Breast epithelium (tissue), 3 donors: Measurements from ENCODE around the gene PADI4.

Source experiments
- POLR2A ChIP-seq: fragments of 450-650 bp; IDR thresholded peaks from one replicate; pipeline ENCODE4 v1.6.1; 2016; ENCODE audit warnings: antibody characterized with exemption, mild to moderate bottlenecking, moderate library complexity
- POLR2AphosphoS5 ChIP-seq, 3 donors: sonication (generic); formaldehyde crosslinking; IDR thresholded peaks; one replicate each; pipeline ENCODE4 v1.6.1; 2017; ENCODE audit warnings: antibody characterized with exemption in 3 of 3
- TF ChIP-seq, protein P1 (sequence below), 3 donors: fragments of 450-650 bp; IDR thresholded peaks; one replicate each; pipeline ENCODE4 v1.5.1; 2016 to 2017; ENCODE audit warnings: antibody characterized with exemption in 3 of 3, mild to moderate bottlenecking in 3 of 3, moderate library complexity in 3 of 3

DNA sequence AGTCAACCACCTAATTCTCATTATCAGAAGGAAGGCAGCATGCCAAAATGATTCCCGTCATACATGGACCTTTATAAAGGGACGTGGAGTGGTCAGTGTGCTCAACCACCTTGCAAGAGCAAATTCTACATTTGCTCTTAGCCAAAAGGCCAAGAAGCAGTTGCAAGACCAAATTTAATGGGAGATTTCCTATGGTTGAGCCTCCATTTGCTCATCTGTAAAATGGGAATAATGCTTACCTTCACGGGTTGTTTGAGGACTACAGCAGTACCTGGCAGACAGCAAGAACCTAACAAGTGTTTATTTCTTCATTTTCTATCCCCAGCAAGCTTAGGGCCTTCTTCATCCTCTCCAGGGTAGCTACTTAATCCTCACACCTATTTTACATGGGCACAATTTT is 17.4 kb upstream of the PADI4 start:
- no peak for TF ChIP-seq POLR2A
- TF ChIP-seq, protein P1, sequence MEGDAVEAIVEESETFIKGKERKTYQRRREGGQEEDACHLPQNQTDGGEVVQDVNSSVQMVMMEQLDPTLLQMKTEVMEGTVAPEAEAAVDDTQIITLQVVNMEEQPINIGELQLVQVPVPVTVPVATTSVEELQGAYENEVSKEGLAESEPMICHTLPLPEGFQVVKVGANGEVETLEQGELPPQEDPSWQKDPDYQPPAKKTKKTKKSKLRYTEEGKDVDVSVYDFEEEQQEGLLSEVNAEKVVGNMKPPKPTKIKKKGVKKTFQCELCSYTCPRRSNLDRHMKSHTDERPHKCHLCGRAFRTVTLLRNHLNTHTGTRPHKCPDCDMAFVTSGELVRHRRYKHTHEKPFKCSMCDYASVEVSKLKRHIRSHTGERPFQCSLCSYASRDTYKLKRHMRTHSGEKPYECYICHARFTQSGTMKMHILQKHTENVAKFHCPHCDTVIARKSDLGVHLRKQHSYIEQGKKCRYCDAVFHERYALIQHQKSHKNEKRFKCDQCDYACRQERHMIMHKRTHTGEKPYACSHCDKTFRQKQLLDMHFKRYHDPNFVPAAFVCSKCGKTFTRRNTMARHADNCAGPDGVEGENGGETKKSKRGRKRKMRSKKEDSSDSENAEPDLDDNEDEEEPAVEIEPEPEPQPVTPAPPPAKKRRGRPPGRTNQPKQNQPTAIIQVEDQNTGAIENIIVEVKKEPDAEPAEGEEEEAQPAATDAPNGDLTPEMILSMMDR (IDR thresholded peaks at IDR 0.05): no peak
- TF ChIP-seq POLR2AphosphoS5 (IDR thresholded peaks at IDR 0.05): no peak
